HFFc6 (cell line): Measurements from ENCODE around the gene TGIF1. TPM values are rescaled to one million over a fixed set of nuclear protein-coding genes. Genes with fewer than 3 reads are reported as not detected.

Source experiments
- DNase-seq: peaks from one replicate; pipeline ENCODE4 v3.0.0-alpha.2; 2018
- H3K27ac Mint-ChIP-seq: 2 replicates; pipeline ENCODE4 v1.8.0; 2020; ENCODE audit warnings: mild to moderate bottlenecking, mixed read lengths
- H3K27me3 Mint-ChIP-seq: 2 replicates; pipeline ENCODE4 v1.8.0; 2021; ENCODE audit warnings: mild to moderate bottlenecking, moderate library complexity, mixed read lengths; ENCODE audit not compliant: insufficient read depth
- H3K36me3 Mint-ChIP-seq: 2 replicates; pipeline ENCODE4 v1.8.0; 2021; ENCODE audit warnings: low read depth, mixed read lengths
- H3K4me1 Mint-ChIP-seq: 2 replicates; pipeline ENCODE4 v1.8.0; 2020; ENCODE audit warnings: low read depth, mixed read lengths
- H3K4me3 Mint-ChIP-seq: 2 replicates; pipeline ENCODE4 v1.8.0; 2020; ENCODE audit warnings: mild to moderate bottlenecking, moderate library complexity, mixed read lengths
- H3K9me3 Mint-ChIP-seq: 2 replicates; pipeline ENCODE4 v1.8.0; 2020; ENCODE audit warnings: mild to moderate bottlenecking, mixed read lengths
- CTCF ChIP-seq: fragments of 200-600 bp; sonication (generic); IDR thresholded peaks from 2 replicates; pipeline ENCODE4 v1.5.0; 2021; ENCODE audit warnings: antibody characterized with exemption, mild to moderate bottlenecking
- total RNA-seq, 6 experiments: library from RNA; stranded (reverse); fragmentation: NEBNext Ultra II Directional; extraction: Animal tissue kit (Norgen Biotek cat#: 25700); gene quantifications; 2 replicates in 1 of 6; 3 replicates in 5 of 6; pipeline ENCODE4 v1.2.3, GENCODE V29; 2021

The TGIF1 gene
- total RNA-seq, 6 experiments from 2014 or later, result 41.3 to 59.9 (median 55.8) TPM

GRCh38 chr18:3492721-3493120, 42.7 kb downstream of the TGIF1 start:
- peaks cover 5% of the 10 kb centered on the region; the same call in 1 of the 2 replicates for H3K4me1 Mint-ChIP-seq
- no peaks in the 10 kb centered on the region for H3K36me3 Mint-ChIP-seq
- DNase-seq, result no peak
- H3K4me3 Mint-ChIP-seq, result no peak overlapping the region
- H3K27me3 Mint-ChIP-seq, result peaks cover 4% of the 10 kb centered on the region; the same call in 1 of the 2 replicates
- no peak overlapping the region for H3K27ac Mint-ChIP-seq
- H3K9me3 Mint-ChIP-seq, result no peaks in the 10 kb centered on the region
- no peak for TF ChIP-seq CTCF

- peaks cover 5% of the 10 kb centered on the region; the same call in 1 of the 2 replicates for H3K4me1 Mint-ChIP-seq
- TF ChIP-seq CTCF, result no peak
- H3K9me3 Mint-ChIP-seq, result no peaks in the 10 kb centered on the region
- peaks cover 4% of the 10 kb centered on the region for H3K27me3 Mint-ChIP-seq
- peak overlapping the region; percentile 1; the same call in 1 of the 2 replicates for H3K4me3 Mint-ChIP-seq
- no peak for DNase-seq
- no peaks in the 10 kb centered on the region for H3K36me3 Mint-ChIP-seq
- no peak overlapping the region for H3K27ac Mint-ChIP-seq
These were observed 43.7 kb downstream of the TGIF1 start for GRCh38 chr18:3493501-3494244.

DNA sequence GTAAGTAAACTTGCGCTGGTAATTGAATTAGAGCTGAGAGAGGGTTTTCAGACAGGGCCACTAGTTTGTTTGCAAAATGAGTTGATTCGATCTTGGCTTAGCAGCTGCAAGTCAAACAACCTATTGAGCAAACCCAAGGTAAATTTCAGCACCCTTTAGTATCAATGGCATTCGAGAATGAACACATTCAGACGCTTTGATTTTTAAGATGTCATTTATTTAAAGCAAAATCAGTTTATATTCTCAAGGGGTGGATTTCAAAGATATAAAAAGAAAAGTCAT, 44.2 kb downstream of the TGIF1 start:
- no peak for DNase-seq
- peaks cover 5% of the 10 kb centered on the region; the same call in 1 of the 2 replicates for H3K4me1 Mint-ChIP-seq
- H3K9me3 Mint-ChIP-seq, result no peaks in the 10 kb centered on the region
- no peak overlapping the region for H3K27ac Mint-ChIP-seq
- H3K4me3 Mint-ChIP-seq, result no peak overlapping the region
- H3K27me3 Mint-ChIP-seq, result peaks cover 4% of the 10 kb centered on the region
- no peak for TF ChIP-seq CTCF
- H3K36me3 Mint-ChIP-seq, result no peaks in the 10 kb centered on the region

- TF ChIP-seq CTCF, result no peak
- DNase-seq, result no peak
- H3K4me3 Mint-ChIP-seq, result no peak overlapping the region
- H3K4me1 Mint-ChIP-seq, result peaks cover 9% of the 10 kb centered on the region
- no peaks in the 10 kb centered on the region for H3K36me3 Mint-ChIP-seq
- no peak overlapping the region for H3K27ac Mint-ChIP-seq
- H3K9me3 Mint-ChIP-seq, result no peaks in the 10 kb centered on the region
- H3K27me3 Mint-ChIP-seq, result peaks cover 4% of the 10 kb centered on the region
These were observed 44.6 kb downstream of the TGIF1 start for GRCh38 chr18:3494569-3494968.

GRCh38 chr18:3495691-3496430, 45.9 kb downstream of the TGIF1 start:
- no peak overlapping the region for H3K4me3 Mint-ChIP-seq
- peaks cover 7% of the 10 kb centered on the region for H3K27me3 Mint-ChIP-seq
- H3K36me3 Mint-ChIP-seq, result no peaks in the 10 kb centered on the region
- DNase-seq, result no peak
- H3K9me3 Mint-ChIP-seq, result no peaks in the 10 kb centered on the region
- no peak for TF ChIP-seq CTCF
- H3K4me1 Mint-ChIP-seq, result peaks cover 15% of the 10 kb centered on the region
- H3K27ac Mint-ChIP-seq, result no peak overlapping the region
